Trophoblast cell (in vitro differentiated cells and primary cell): ENCODE measurements around the gene STKLD1.
"Not testable (repeated sequence)": the region's sequence is repeated elsewhere in the genome, so short reads cannot be mapped to it uniquely, and the experiment has no call there.

ENCODE experiments used
- DNase-seq, 2 donors: peaks; one replicate each; pipeline ENCODE4 v3.0.0-alpha.2; 2016
- H2AFZ ChIP-seq: 2 replicates; pipeline ENCODE4 v1.6.1; 2013; ENCODE audit warnings: low read length, moderate library complexity, mild to moderate bottlenecking; ENCODE audit not compliant: insufficient read depth, poor library complexity
- H2AK5ac ChIP-seq: 2 replicates; pipeline ENCODE4 v1.6.1; 2013; ENCODE audit warnings: mild to moderate bottlenecking, low read length
- H2BK120ac ChIP-seq: 2 replicates; pipeline ENCODE4 v1.6.1; 2013; ENCODE audit warnings: low read length, mild to moderate bottlenecking, moderate library complexity; ENCODE audit not compliant: insufficient read depth, poor library complexity
- H2BK12ac ChIP-seq: 2 replicates; pipeline ENCODE4 v1.6.1; 2013; ENCODE audit warnings: mild to moderate bottlenecking, low read length, moderate library complexity
- H2BK5ac ChIP-seq: 2 replicates; pipeline ENCODE4 v1.6.1; 2013; ENCODE audit warnings: low read length, low read depth, moderate library complexity, mild to moderate bottlenecking; ENCODE audit not compliant: poor library complexity
- H3K14ac ChIP-seq: 2 replicates; pipeline ENCODE4 v1.6.1; 2013; ENCODE audit warnings: mild to moderate bottlenecking, low read length
- H3K18ac ChIP-seq: 2 replicates; pipeline ENCODE4 v1.6.1; 2013; ENCODE audit warnings: mild to moderate bottlenecking, low read length
- H3K23ac ChIP-seq: 2 replicates; pipeline ENCODE4 v1.6.1; 2013; ENCODE audit warnings: low read length
- H3K27ac ChIP-seq: 2 replicates; pipeline ENCODE4 v1.5.1; 2013; ENCODE audit warnings: low read depth, mild to moderate bottlenecking, inconsistent platforms, low read length, moderate library complexity
- H3K27me3 ChIP-seq: 2 replicates; pipeline ENCODE4 v1.6.1; 2013; ENCODE audit warnings: inconsistent platforms, mild to moderate bottlenecking, low read length, moderate library complexity; ENCODE audit not compliant: insufficient read depth
- H3K36me3 ChIP-seq, 2 experiments: 1 replicate in 1 of 2; 2 replicates in 1 of 2; pipeline ENCODE4 v1.6.1; 2013; ENCODE audit warnings: low read length in 2 of 2, mild to moderate bottlenecking in 2 of 2, moderate library complexity in 1 of 2; ENCODE audit not compliant: insufficient read depth in 2 of 2, control insufficient read depth in 1 of 2
- H3K4ac ChIP-seq: 2 replicates; pipeline ENCODE4 v1.6.1; 2013; ENCODE audit warnings: low read depth, mild to moderate bottlenecking, low read length, moderate library complexity
- H3K4me1 ChIP-seq, 2 experiments: 1 replicate in 1 of 2; 2 replicates in 1 of 2; pipeline ENCODE4 v1.6.1; 2013; ENCODE audit warnings: low read length in 2 of 2, mild to moderate bottlenecking in 2 of 2, moderate library complexity in 1 of 2; ENCODE audit not compliant: insufficient read depth in 2 of 2, control insufficient read depth in 1 of 2
- H3K4me2 ChIP-seq: 2 replicates; pipeline ENCODE4 v1.6.1; 2013; ENCODE audit warnings: inconsistent platforms, mild to moderate bottlenecking, low read length, moderate library complexity
- H3K4me3 ChIP-seq: 2 replicates; pipeline ENCODE4 v1.5.1; 2013; ENCODE audit warnings: mild to moderate bottlenecking, low read depth, low read length, inconsistent platforms
- H3K79me1 ChIP-seq: one replicate; pipeline ENCODE4 v1.6.1; 2013; ENCODE audit warnings: low read length
- H3K79me2 ChIP-seq: 2 replicates; pipeline ENCODE4 v1.6.1; 2013; ENCODE audit warnings: low read length, mild to moderate bottlenecking; ENCODE audit not compliant: control insufficient read depth, insufficient read depth, poor library complexity
- H3K9ac ChIP-seq: 2 replicates; pipeline ENCODE4 v1.6.1; 2013; ENCODE audit warnings: mild to moderate bottlenecking, low read length
- H3K9me3 ChIP-seq: 2 replicates; pipeline ENCODE4 v1.6.1; 2013; ENCODE audit warnings: low read depth, mild to moderate bottlenecking, control low read depth, inconsistent platforms, low read length; ENCODE audit not compliant: insufficient read depth
- H4K12ac ChIP-seq: 2 replicates; pipeline ENCODE4 v1.6.1; 2013; ENCODE audit warnings: low read depth, mild to moderate bottlenecking, low read length, moderate library complexity
- H4K8ac ChIP-seq: 2 replicates; pipeline ENCODE4 v1.6.1; 2013; ENCODE audit warnings: low read depth, mild to moderate bottlenecking, low read length, moderate library complexity
- H4K91ac ChIP-seq: one replicate; pipeline ENCODE4 v1.6.1; 2013; ENCODE audit warnings: low read depth, mild to moderate bottlenecking, low read length, moderate library complexity
- WGBS: extraction: QIAGEN DNeasy Blood & Tissue Kit; methylation state at CpG from one replicate; pipeline ENCODE4 v1.1.7; 2013; ENCODE audit warnings: missing lambda C conversion rate; ENCODE audit not compliant: insufficient read length, insufficient coverage; ENCODE audit errors: extremely low coverage; 5-methylcytosine and 5-hydroxymethylcytosine counted together

The STKLD1 gene

DNA sequence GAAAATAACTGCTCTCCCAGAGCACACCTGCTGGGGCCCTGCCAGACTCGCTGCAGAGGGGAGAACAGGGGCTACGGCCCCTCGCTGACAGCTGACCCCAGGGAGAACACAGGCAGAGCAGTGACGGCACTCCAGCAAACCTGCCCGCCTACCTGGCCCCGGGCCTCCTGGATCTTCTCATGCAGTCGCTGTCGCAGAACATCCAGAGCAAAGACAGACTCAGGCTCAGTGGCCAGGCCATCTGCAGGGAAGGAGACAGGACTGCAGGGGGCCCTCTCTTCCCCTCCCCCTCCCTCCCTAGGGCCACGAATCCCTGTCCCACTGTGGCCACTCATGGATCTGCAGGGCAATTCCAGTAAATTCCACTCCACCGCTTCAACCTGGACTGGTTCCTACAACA is 42.6 kb upstream of the STKLD1 start:
- Histone ChIP-seq H4K12ac (no peak overlapping the region), H3K18ac (no peak overlapping the region), H2AFZ (no peak overlapping the region), H3K27ac (no peak overlapping the region), H3K23ac (no peak overlapping the region), H3K79me2 (peaks cover 5% of the 10 kb centered on the region), H4K8ac (no peak overlapping the region), H3K4me3 (no peak overlapping the region), H3K4ac (no peak overlapping the region), H3K14ac (no peak overlapping the region), H3K4me1 (peaks cover 0 to 3% of the 10 kb centered on the region in 2 experiments), H3K36me3 (peaks cover 34 to 40% of the 10 kb centered on the region in 2 experiments), H3K79me1 (peaks cover 6% of the 10 kb centered on the region), H3K9ac (no peak overlapping the region), H4K91ac (no peak overlapping the region), H2BK120ac (no peak overlapping the region), H2BK5ac (no peak overlapping the region), H3K9me3 (peaks cover 2% of the 10 kb centered on the region), H2AK5ac (no peak overlapping the region), H3K27me3 (no peaks in the 10 kb centered on the region), H2BK12ac (no peak overlapping the region), H3K4me2 (no peak overlapping the region)
- WGBS = no CpG with 5 or more reads among the region's 10 CpGs
- no peak for DNase-seq

DNA sequence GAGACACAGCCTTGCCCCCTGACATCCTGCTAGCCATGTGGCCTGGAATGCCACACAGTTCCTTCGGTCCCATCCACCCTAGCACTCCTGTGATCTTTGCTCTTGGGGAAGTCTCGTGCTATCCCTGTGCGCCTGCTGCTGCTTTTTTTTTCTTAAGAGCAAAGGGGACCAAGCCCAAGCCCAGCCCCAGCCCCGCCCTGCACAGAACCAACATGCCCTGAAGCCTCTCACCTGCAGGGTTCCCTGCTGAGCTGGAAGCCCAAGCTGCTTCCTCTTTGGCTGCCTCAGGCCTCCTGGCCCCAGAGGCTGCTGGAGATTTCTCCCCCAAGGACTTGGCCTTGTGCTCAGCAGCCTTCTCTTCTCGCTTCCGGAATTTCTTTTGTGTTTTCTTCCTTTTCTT is 42.0 kb upstream of the STKLD1 start:
- Histone ChIP-seq H3K36me3 (peaks cover 34 to 42% of the 10 kb centered on the region in 2 experiments), H3K4me2 (no peak overlapping the region), H4K91ac (no peak overlapping the region), H3K4me3 (no peak overlapping the region), H3K23ac (no peak overlapping the region), H4K8ac (no peak overlapping the region), H3K27me3 (no peaks in the 10 kb centered on the region), H2BK12ac (no peak overlapping the region), H3K9ac (no peak overlapping the region), H3K79me1 (peaks cover 6% of the 10 kb centered on the region), H3K14ac (no peak overlapping the region), H3K27ac (no peak overlapping the region), H3K79me2 (peaks cover 5% of the 10 kb centered on the region), H3K4ac (no peak overlapping the region), H2AFZ (no peak overlapping the region), H4K12ac (no peak overlapping the region), H3K4me1 (peaks cover 0 to 3% of the 10 kb centered on the region in 2 experiments), H2AK5ac (no peak overlapping the region), H3K18ac (no peak overlapping the region), H2BK5ac (no peak overlapping the region), H3K9me3 (peaks cover 2% of the 10 kb centered on the region), H2BK120ac (no peak overlapping the region)
- no CpG with 5 or more reads among the region's 6 CpGs for WGBS
- DNase-seq = no peak

DNA sequence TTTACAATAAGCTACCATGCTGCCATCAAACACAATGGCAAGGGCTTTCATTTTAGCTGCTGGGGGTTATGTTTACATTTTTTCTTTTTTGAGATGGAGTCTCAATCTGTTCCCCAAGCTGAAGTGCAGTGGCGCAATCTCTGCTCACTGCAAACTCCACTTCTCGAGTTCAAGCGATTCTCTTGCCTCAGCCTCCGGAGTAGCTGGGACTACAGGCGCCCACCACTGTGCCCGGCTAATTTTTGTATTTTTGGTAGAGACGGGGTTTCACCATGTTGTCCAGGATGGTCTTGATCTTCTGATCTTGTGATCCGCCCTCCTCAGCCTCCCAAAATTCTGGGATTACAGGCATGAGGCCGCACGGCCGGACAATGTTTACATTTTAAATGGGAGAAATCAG is 41.3 kb upstream of the STKLD1 start:
- H2AK5ac ChIP-seq, H3K18ac ChIP-seq, H3K4me3 ChIP-seq, H3K23ac ChIP-seq, H2AFZ ChIP-seq, H3K14ac ChIP-seq, H3K4me1 ChIP-seq, H3K9ac ChIP-seq, H2BK12ac ChIP-seq, H2BK5ac ChIP-seq, H3K27ac ChIP-seq, H4K91ac ChIP-seq, H2BK120ac ChIP-seq, H3K79me1 ChIP-seq, H4K8ac ChIP-seq, H3K79me2 ChIP-seq, DNase-seq, H3K27me3 ChIP-seq, H3K9me3 ChIP-seq, H4K12ac ChIP-seq: not testable (repeated sequence)
- Histone ChIP-seq H3K4me2 (peak overlapping the region; percentile 8), H3K36me3 (peaks cover 38 to 48% of the 10 kb centered on the region in 2 experiments), H3K4ac (peak overlapping the region; percentile 17)
- WGBS = no CpG with 5 or more reads among the region's 11 CpGs

DNA sequence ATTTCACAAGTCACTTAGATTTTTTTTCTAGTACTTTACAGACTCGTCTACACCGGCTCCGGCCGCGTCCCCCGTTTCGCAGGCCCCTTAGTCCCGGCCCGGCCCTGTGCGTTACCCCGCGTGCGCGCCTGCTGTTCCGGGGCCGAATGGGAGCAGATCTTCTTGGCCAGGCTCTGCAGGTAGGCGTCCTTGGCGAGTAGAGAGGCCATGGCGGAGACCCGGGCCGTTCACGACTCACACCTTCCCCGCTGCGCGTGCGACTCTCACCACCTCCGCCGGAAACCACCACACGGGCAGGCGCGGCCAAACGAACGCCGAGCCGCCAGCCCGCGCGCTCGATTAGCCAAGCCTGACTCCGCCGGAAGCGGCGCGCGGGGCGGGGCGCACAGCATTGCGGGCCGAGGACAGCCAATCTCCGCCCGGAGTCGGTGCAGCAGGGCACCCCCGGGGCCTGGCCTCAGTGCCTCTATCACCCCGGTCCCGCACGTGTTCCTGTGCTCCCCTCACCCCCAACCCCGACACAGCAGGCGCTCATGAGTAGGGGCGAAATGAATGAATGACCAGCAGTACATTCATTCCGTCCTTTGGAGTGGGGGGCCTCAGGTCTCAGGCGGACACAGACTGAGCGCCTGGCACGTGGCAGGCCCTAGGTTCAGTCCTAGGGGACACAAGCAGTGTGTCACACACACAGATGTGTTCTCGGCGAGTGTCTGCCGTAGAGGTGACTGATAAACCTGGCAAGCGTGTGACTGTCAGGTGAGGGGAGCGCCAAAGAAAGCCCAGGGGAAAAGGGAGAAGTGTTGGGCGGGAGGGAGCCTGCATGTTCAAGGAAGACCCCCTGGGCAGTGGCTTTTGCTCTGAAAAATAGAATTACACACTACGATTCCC is 40.0 kb upstream of the STKLD1 start, which contains the start of gene SURF6:
Gene SURF6, minus strand, starts transcription at position 265 of the 888 bp plus-strand sequence. Its CDS starts 56 bp downstream, at position 209.
- Histone ChIP-seq H2BK12ac (no peak within 1 kb of the TSS), H2BK120ac (peak within 1 kb of the TSS; percentile 74), H2AK5ac (peak within 1 kb of the TSS; percentile 34), H2BK5ac (peak within 1 kb of the TSS; percentile 64), H3K9me3 (peaks cover 2% of the 10 kb centered on the region), H2AFZ (peak within 1 kb of the TSS; percentile 92), H4K12ac (peak within 1 kb of the TSS; percentile 90), H3K23ac (no peak within 1 kb of the TSS), H3K4ac (peak within 1 kb of the TSS; percentile 92), H3K4me1 (peaks cover 0 to 3% of the 10 kb centered on the region in 2 experiments), H3K14ac (peak within 1 kb of the TSS; percentile 95), H3K9ac (peak within 1 kb of the TSS; percentile 88), H3K79me2 (peaks cover 5% of the 10 kb centered on the region), H4K91ac (peak within 1 kb of the TSS; percentile 81), H3K4me3 (peak within 1 kb of the TSS; percentile 93), H3K27me3 (no peaks in the 10 kb centered on the region), H3K27ac (peak within 1 kb of the TSS; percentile 58), H3K4me2 (peak within 1 kb of the TSS; percentile 86), H3K18ac (peak within 1 kb of the TSS; percentile 95), H3K79me1 (peaks cover 6% of the 10 kb centered on the region), H4K8ac (peak within 1 kb of the TSS; percentile 95), H3K36me3 (peaks cover 47 to 56% of the 10 kb centered on the region in 2 experiments)
- WGBS = no CpG with 5 or more reads among the region's 70 CpGs
- DNase-seq = peak; percentile 85 to 96
